OCI-LY3 (cell line): ENCODE measurements around the gene WDHD1.

ENCODE experiments used
- EZH2phosphoT487 ChIP-seq: fragments of 200-600 bp; shearing (Covaris generic); IDR thresholded peaks from 2 replicates; pipeline ENCODE4 v1.6.1; 2018; ENCODE audit warnings: antibody characterized with exemption, mixed run types, low read depth
- TF ChIP-seq, protein P1 (sequence below): fragments of 200-600, 300-600 bp; sonication (generic); IDR thresholded peaks from 2 replicates; pipeline ENCODE4 v1.5.1; 2014; ENCODE audit warnings: antibody characterized with exemption, low read length, low read depth

DNA sequence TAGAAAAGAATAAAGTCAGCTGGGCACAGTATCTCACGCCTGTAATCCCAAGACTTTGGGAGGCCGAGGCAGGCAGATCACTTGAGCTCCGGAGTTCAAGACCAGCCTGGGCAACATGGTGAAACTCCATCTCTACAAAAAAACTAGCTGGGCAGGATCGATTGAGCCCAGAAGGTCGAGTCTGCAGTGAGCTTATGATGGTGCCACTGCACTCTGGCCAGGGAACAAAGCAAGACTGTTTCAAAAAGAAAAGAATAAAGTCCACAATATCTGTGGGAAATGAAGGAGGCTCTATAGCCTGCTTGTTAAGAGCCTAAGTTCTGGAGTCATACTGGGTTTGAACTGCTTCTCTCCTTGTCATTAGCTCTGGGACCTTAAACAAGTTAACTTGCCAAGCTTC lies 32.4 kb upstream of the WDHD1 start:
- TF ChIP-seq, protein P1, sequence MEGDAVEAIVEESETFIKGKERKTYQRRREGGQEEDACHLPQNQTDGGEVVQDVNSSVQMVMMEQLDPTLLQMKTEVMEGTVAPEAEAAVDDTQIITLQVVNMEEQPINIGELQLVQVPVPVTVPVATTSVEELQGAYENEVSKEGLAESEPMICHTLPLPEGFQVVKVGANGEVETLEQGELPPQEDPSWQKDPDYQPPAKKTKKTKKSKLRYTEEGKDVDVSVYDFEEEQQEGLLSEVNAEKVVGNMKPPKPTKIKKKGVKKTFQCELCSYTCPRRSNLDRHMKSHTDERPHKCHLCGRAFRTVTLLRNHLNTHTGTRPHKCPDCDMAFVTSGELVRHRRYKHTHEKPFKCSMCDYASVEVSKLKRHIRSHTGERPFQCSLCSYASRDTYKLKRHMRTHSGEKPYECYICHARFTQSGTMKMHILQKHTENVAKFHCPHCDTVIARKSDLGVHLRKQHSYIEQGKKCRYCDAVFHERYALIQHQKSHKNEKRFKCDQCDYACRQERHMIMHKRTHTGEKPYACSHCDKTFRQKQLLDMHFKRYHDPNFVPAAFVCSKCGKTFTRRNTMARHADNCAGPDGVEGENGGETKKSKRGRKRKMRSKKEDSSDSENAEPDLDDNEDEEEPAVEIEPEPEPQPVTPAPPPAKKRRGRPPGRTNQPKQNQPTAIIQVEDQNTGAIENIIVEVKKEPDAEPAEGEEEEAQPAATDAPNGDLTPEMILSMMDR = no peak
- TF ChIP-seq EZH2phosphoT487 = no peak
